ACHN (cell line): ENCODE results near the gene RPS6KL1.

Experiments used
- DNase-seq: peaks from one replicate; pipeline ENCODE4 v3.0.0-alpha.2; 2015
- in situ Hi-C: cut with HindIII; loops from 2 replicates; pipeline ENCODE4 v1.10.0; 2017; ENCODE audit warnings: low sequenced_read_pairs, low pct_ligation_motif_present, low pct_unique_long_range_greater_than_20kb

RPS6KL1 gene

GRCh38 chr14:74922752-74923401, at the start of gene RPS6KL1:
TSS of gene RPS6KL1 (minus strand) at chr14:74923260. CDS start at chr14:74921541, 1,719 bp downstream.
- DNase-seq = peak; percentile 83
- in situ Hi-C loops = no loop called here

GRCh38 chr14:74968811-74969210, 45.8 kb upstream of the RPS6KL1 start:
- DNase-seq = no peak
- in situ Hi-C loops = no loop called here

DNA sequence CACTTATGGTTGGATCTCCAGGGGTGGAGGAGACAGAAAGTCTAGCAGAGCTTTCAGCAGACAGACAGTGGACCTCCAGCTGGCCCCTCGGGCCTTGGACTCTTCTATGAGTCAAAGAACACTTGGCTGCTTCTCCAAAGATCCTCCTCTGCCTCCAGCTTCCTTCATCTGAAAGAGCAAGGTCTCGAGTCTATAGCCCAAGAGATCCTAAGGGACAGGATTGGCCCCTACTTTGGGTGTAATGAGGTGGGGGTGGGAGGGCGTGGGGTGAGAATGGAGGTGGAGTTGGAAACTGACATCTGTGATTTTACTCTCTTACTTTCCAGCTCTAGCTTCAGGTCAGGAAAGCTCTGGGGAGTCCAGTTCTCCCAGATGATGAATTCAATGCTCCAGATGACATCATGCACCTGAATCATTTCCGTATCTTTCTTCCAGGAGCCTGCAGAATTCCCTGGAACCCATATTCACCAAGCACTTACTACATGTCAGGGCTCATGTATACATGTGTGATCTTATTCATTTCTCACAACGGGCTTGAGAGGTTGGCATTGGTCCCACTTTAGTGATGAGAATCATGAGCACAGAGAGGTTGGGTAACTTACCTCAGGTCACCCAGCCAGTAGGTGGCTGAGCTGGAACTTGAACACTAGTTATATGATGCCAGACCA, 42.6 kb upstream of the RPS6KL1 start:
- in situ Hi-C loops = no loop called here
- DNase-seq = no peak

DNA sequence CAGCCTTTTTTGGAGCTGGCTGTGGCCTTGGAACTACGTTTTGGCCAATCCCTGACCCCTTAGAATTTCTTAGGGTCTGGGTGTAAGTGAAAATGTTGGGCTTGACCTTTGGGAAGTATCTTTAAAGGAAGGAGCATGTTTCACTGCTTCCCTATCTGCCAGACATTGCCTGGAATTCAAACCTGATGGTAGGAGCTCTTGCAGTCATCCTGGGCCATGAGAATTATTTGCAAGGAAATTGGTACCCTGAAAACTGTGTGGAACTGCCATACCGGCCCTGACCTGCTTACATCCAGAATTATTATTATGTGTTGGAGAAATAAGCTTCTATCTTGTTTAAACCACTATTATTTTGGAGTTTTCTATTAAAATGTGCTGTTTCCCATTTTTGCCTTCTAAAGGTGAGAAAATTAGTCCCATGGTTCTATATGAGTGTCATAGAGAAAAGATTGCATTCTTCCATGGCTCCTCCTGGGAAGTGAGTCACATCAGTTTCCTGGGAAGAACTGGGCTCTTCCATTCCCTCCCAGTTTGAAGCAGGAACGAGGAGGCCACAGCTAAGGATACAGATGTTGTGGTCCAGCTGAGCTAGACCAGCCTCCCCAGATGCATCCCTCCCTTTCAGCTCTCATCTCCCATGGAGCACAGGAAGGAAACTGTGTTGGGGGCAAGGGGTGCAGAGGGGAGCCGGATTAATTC, 41.9 kb upstream of the RPS6KL1 start:
- no peak for DNase-seq
- in situ Hi-C loops = no loop called here

DNA sequence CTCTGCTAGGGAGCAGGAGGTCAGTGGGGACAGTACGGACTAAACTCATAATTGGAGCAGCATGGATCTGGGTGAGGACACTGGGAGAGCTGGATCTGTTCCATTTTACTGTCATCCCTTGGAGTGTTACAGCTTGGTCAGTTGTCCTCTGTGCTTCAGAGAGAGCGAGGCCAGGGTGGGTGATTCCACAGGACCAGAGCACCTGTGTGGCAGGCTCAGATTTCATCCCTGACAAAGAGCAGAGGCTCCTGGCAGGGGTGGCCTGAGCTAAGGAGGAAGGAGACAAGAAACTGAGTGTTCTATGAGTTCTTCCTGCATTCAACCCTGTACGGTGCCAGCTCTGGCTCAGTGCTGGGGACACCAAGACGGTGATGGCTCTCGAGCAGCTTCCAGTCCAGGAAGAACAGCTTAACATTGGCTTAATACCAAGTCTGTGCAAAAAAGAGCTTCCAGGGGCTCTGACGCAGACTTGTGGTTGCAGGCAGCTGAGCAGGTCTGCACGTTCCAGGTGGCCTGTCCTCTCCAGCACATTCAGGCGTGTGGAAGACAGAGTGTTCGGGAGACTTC, 40.7 kb upstream of the RPS6KL1 start:
- in situ Hi-C loops = no loop called here
- no peak for DNase-seq

GRCh38 chr14:74963178-74963704, 40.2 kb upstream of the RPS6KL1 start:
- in situ Hi-C loops = no loop called here
- DNase-seq = no peak

- no peak for DNase-seq
- in situ Hi-C loops = no loop called here
These were observed 39.4 kb upstream of the RPS6KL1 start for GRCh38 chr14:74962493-74962892.

DNA sequence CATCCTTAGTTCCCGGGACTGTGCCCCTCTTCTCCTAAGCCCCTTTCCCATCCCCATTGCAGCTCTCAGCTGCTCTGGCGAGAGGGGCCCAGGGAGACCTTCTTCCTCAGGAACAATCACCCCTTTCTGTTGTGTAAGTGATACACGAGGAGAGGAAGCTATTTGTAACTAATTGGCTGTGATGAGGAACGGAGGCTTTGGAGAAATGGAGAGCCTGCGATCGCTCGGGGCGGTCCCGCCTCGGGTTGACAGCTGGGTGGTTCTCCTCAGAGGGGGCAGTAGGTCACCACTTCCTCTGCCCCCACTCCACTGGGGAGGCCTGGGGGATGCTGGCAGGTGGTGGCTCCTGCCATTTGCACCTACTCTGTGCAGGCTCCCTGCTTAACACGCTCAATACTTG, 39.0 kb upstream of the RPS6KL1 start:
- in situ Hi-C loops = no loop called here
- no peak for DNase-seq

DNA sequence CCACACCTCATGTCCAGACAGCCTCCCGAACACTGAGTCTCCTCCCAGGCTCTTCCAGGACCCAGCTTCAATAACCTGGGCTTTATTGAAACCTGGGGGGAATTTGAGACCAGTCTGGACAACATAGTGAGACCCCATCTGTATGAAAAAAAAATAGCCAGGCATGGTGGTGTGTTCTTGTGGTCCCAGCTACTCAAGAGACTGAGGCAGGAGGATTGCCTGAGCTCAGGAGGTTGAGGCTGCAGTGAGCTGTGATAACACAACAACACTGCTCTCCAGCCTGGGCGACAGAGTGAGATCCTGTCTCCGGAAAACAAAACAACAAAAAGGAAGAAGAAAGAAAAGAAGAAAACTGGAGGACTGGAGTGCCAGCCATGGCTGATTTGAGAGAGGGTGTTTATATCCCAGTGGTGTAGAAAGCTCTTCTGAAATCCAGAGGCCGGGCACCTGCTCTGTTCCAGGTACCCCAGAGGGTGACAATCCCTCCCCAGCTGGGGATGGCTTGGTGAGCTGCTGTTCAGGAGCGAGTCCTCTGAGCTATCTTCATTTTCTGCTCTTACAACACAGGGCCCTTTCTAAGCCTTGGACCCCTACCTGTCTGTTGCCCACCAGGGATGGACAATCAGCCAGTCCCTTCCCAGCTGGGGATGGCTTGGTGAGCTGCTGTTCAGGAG, 38.3 kb upstream of the RPS6KL1 start:
- in situ Hi-C loops = no loop called here
- no peak for DNase-seq

DNA sequence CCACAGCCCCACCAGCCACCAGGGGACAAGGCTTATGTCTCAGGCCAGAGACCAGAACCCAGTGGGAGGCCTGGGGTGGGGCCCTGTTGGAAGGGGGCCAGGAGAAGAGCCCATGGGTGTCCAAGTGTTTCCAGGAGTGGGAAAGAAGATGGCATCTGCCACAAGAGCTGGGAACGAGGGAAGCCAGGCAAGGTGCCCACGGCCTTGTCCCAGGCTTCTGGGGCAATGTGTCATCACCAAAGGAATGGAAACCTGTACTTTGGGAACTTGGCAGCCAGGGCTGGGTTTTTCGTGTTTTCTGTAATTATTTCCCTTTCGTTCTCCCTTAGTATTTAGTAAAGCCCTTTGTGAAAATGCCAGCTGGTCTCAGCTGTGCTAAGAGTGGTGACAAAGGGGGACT, 37.7 kb upstream of the RPS6KL1 start:
- in situ Hi-C loops = no loop called here
- DNase-seq = no peak

DNA sequence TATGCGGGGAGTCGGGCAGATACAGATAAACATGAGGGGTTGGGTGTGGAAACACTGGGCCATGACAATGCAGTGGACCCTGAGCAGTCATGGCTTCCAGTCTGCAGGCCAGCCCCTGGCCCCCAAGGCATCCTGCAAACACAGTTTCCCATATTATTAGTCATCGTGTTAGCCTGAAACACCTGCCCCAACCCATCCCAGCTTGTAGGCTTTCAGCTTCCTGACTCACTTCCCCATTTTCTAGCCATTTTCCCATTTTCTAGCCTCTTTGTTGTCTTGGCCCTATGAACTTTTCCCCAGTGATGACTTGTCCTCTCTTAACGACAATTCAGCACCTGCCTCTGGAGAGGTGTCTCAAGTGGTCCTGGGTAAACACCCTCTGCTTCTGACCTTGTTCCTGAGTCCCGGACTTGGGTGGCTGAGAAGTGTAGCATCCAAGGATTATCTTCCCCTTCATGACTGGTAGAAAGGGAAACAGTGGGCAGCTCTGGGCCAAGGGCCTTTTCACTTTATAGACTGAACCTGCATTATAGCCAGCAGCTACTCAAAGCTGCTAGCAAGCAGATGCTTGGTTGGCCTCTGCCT, 36.6 kb upstream of the RPS6KL1 start:
- no peak for DNase-seq
- in situ Hi-C loops = no loop called here

DNA sequence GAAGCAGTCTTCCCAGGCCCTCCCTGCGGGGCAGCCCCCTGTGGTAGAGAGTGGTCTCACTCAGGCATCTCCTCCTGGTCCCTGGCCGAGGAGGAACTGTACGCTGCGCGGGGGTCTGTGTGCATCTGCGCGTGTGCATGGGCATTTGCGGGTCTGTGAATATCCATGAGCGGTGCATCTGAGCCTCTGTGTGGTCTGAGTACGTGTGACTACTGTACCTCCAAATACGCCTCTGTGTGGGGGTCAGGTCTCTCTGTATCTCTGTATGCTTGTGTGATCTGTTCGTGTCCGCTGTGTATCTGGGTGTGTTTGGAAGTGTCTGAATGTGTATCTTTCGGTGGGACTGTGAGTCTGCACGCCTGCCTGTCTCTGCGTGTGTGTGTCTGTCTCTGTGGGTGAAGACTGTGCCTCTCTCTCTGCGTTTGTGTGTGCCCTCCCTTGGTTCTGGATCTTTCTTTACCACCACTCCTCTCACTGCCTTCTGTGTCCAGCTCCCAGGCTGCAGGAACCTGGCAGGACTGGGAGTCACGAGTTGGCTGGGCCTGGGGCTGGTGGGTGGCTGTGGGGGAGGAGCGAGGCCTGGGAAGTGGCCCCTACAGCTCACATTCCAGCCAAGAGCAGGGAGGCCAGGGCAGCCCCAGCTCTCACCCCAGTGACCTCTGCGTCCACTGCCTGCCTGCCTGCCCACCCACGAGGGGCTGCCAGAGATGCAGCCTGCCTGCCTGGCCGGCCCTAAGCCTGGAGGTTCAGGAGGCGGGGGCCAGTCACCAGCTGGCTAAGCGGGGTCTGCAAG, 33.4 kb upstream of the RPS6KL1 start:
- in situ Hi-C loops = no loop called here
- no peak for DNase-seq

DNA sequence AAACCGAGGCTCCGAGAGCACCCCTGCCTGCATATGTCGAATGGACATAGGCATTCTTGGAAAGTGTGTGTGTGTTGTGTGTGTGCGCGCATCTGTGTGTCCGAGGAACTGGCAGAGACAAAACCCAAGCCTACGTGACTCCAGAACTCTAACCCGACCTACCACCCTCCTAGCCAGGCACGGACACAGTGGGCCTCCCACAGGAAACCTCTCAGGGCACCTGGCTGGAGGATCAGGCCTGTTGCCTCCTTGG, 32.9 kb upstream of the RPS6KL1 start:
- in situ Hi-C loops = no loop called here
- no peak for DNase-seq

- in situ Hi-C loops = no loop called here
- peak; percentile 54 for DNase-seq
These were observed 32.4 kb upstream of the RPS6KL1 start, which contains the start of gene PGF for GRCh38 chr14:74955229-74956026. TSS of gene PGF (minus strand) at chr14:74955597. CDS start at chr14:74955242, 355 bp downstream.

GRCh38 chr14:74954947-74955228, 31.8 kb upstream of the RPS6KL1 start:
- DNase-seq = no peak
- in situ Hi-C loops = no loop called here

GRCh38 chr14:74954232-74954946, 31.3 kb upstream of the RPS6KL1 start:
- no peak for DNase-seq
- in situ Hi-C loops = no loop called here

- no peak for DNase-seq
- in situ Hi-C loops = no loop called here
These were observed 30.6 kb upstream of the RPS6KL1 start for GRCh38 chr14:74953686-74954085.
